Stomach smooth muscle (tissue), 2 donors: Measurements from ENCODE around the gene RBM15B.

Experiments
- H3K27ac ChIP-seq: one replicate; pipeline ENCODE4 v1.7.0; 2013; ENCODE audit warnings: mild to moderate bottlenecking, low read length, inconsistent platforms
- H3K27me3 ChIP-seq, 2 donors: one replicate each; pipeline ENCODE4 v1.7.0; 2013; ENCODE audit warnings: low read length in 2 of 2; ENCODE audit not compliant: insufficient read depth in 2 of 2, control insufficient read depth in 1 of 2
- H3K36me3 ChIP-seq, 2 donors: one replicate each; pipeline ENCODE4 v1.7.0; 2013; ENCODE audit warnings: low read length in 2 of 2; ENCODE audit not compliant: control insufficient read depth in 2 of 2, insufficient read depth in 2 of 2
- H3K4me1 ChIP-seq: one replicate; pipeline ENCODE4 v1.7.0; 2013; ENCODE audit warnings: low read length; ENCODE audit not compliant: control insufficient read depth, insufficient read depth
- H3K4me3 ChIP-seq, 2 donors: one replicate each; pipeline ENCODE4 v1.7.0; 2013; ENCODE audit warnings: low read length in 2 of 2
- H3K9ac ChIP-seq, 2 donors: one replicate each; pipeline ENCODE4 v1.7.0; 2013; ENCODE audit warnings: low read length in 2 of 2, mild to moderate bottlenecking in 1 of 2
- H3K9me3 ChIP-seq, 2 donors: one replicate each; pipeline ENCODE4 v1.7.0; 2013; ENCODE audit warnings: low read length in 2 of 2; ENCODE audit not compliant: control insufficient read depth in 2 of 2
- donor health status: healthy.
- donor health status: Pancreatic carcinoma.

The RBM15B gene

DNA sequence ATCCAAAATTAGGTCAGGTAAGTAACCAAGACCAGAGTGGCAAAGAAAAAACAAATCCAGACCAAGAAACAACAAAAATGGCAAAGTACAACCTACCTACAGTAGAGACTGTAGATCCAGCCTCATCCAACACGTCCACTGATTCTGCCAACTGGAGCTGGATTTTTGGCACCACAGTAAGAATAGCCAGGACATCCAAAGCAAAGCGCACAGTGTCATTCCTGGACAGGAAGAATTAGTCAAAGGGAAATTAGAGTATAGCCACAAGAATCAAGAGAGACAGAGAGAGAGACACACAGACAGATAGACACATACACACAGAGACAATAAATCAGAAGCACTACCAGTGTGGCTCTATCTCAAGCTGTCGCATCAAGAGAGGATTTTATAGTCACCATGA, 31.1 kb downstream of the RBM15B start:
- Histone ChIP-seq H3K4me1 (no peaks in the 10 kb centered on the region), H3K4me3 (no peak overlapping the region), H3K27ac (no peak overlapping the region), H3K9ac (no peak overlapping the region), H3K27me3 (no peaks in the 10 kb centered on the region), H3K36me3 (peaks cover 26 to 40% of the 10 kb centered on the region in 2 donors), H3K9me3 (no peaks in the 10 kb centered on the region)

DNA sequence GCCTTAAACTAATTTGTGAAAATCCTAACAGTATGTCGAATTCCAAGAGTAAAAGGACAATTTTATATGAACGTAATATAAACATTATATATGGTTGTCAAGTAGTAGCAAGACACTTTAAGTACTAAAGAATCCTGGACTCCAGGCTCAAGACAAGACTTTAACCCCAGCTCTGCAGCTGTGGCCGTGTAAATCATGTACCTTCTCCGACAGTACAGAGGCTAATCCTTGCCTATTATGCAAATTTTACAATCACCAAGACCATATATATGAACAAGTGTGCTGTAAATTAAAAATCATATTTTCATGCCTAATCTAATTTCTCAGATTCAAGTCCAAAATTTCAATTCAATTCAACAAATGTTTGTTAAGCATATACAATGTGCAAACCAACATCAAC, 35.8 kb downstream of the RBM15B start:
- H3K36me3 ChIP-seq: peaks cover 18 to 22% of the 10 kb centered on the region in 2 donors
- no peaks in the 10 kb centered on the region for H3K27me3 ChIP-seq
- H3K9ac ChIP-seq: no peak overlapping the region
- no peaks in the 10 kb centered on the region for H3K4me1 ChIP-seq
- no peak overlapping the region for H3K4me3 ChIP-seq
- H3K9me3 ChIP-seq: no peaks in the 10 kb centered on the region
- H3K27ac ChIP-seq: no peak overlapping the region

GRCh38 chr3:51429138-51429537, 38.1 kb downstream of the RBM15B start:
- Histone ChIP-seq H3K36me3 (peaks cover 19 to 22% of the 10 kb centered on the region in 2 donors), H3K9me3 (no peaks in the 10 kb centered on the region)

DNA sequence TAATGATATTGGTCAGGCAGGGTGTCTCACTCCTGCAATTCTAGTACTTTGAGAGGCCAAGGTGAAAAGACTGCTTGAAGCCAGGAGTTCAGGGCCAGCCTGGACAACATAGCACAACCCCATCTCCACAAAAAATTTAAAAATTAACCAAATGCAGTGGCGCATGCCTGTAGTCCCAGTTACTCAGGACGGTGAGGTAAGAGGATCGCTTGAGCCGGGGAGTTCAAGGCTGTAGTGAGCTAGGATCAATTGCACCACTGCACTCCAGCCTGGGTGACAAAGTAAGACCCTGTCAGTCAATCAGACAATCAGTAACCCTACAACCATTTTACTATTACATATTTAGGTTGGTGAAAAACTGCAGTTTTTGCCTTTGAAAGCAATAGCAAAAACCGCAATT, 43.0 kb downstream of the RBM15B start:
- no peak overlapping the region for H3K27ac ChIP-seq
- no peak overlapping the region for H3K4me3 ChIP-seq
- peaks cover 8 to 15% of the 10 kb centered on the region in 2 donors for H3K36me3 ChIP-seq
- no peaks in the 10 kb centered on the region for H3K27me3 ChIP-seq
- no peak overlapping the region for H3K9ac ChIP-seq
- no peaks in the 10 kb centered on the region for H3K9me3 ChIP-seq
- no peaks in the 10 kb centered on the region for H3K4me1 ChIP-seq

More at GRCh38 chr3:51429138-51429537, 38.1 kb downstream of the RBM15B start:
- H3K27me3 ChIP-seq: no peaks in the 10 kb centered on the region
- H3K9ac ChIP-seq: no peak overlapping the region
- H3K4me3 ChIP-seq: no peak overlapping the region
- no peak overlapping the region for H3K27ac ChIP-seq
- no peaks in the 10 kb centered on the region for H3K4me1 ChIP-seq

DNA sequence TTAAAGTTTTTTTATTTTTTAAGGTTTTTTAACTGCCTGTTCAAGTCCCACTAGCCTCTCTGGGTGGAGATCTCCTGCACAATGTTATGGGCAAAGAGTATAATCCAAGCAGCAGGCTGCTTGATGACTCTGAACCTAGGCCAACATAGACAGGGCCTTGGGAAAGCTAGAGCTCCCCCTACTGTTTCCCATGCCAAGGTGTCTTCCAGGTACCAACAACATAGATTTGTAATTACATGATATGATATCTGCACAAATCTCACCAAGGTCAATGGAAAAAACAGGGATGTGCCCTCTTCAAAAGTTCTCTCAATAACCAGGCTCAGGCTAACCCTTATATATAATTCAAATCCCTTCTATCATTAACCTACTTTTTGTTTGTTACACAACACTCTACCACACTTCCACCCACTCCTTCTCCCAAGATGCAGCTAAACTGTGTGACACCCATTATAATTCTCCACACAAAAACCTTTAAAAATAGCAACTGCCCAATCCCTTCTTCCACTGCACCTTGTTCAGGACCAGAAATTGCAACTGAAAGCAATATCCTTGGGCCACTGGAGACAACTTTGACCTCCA, 43.8 kb downstream of the RBM15B start:
- Histone ChIP-seq H3K27ac (no peak overlapping the region), H3K4me1 (no peaks in the 10 kb centered on the region), H3K9me3 (no peaks in the 10 kb centered on the region), H3K27me3 (no peaks in the 10 kb centered on the region), H3K4me3 (no peak overlapping the region), H3K36me3 (peaks cover 7 to 11% of the 10 kb centered on the region in 2 donors), H3K9ac (no peak overlapping the region)

GRCh38 chr3:51436998-51437639, 46.0 kb downstream of the RBM15B start:
- no peak overlapping the region for H3K4me3 ChIP-seq
- H3K4me1 ChIP-seq: no peaks in the 10 kb centered on the region
- H3K36me3 ChIP-seq: peaks cover 13 to 17% of the 10 kb centered on the region in 2 donors
- no peak overlapping the region for H3K9ac ChIP-seq
- H3K27ac ChIP-seq: no peak overlapping the region
- H3K9me3 ChIP-seq: no peaks in the 10 kb centered on the region
- no peaks in the 10 kb centered on the region for H3K27me3 ChIP-seq

GRCh38 chr3:51441282-51442030, 50.4 kb downstream of the RBM15B start:
- no peak overlapping the region for H3K9ac ChIP-seq
- no peaks in the 10 kb centered on the region for H3K27me3 ChIP-seq
- H3K36me3 ChIP-seq: peaks cover 9 to 19% of the 10 kb centered on the region in 2 donors
- no peaks in the 10 kb centered on the region for H3K9me3 ChIP-seq
- no peak overlapping the region for H3K27ac ChIP-seq
- no peaks in the 10 kb centered on the region for H3K4me1 ChIP-seq
- H3K4me3 ChIP-seq: no peak overlapping the region

DNA sequence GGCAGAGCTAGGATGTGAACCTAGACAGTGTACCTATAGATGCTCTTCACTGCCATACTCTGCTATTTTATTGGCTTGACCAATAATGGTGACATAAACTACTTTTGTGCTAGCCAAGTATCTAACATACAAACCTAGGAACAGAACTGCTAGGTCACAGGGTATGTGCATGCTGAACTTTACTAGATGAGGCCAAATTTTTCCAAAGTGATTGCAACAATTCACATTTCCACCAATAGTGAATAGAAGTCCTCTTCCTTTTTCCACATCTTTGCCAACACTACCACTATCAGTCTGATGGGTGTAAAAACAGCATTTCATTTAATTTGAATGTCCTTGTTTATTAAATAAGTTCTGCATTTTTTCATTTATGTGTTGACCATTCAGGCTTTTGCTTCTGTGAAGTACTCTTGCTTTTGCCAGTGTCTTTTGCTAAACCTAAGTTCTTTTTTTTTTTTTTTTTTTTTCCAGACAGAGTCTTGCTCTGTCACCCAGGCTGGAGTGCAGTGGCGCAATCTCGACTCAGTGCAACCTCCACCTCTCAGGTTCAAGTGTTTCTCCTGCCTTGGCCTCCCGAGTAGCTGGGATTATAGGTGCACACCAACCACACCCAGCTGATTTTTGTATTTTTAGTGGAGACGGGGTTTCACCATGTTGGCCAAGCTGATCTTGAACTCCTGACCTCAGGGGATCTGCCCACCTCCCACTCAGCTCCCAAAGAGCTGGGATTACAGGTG, 54.6 kb downstream of the RBM15B start:
- no peak overlapping the region for H3K27ac ChIP-seq
- H3K4me1 ChIP-seq: no peaks in the 10 kb centered on the region
- no peaks in the 10 kb centered on the region for H3K27me3 ChIP-seq
- H3K9me3 ChIP-seq: no peaks in the 10 kb centered on the region
- peaks cover 6 to 15% of the 10 kb centered on the region in 2 donors for H3K36me3 ChIP-seq
- H3K4me3 ChIP-seq: no peak overlapping the region
- no peak overlapping the region for H3K9ac ChIP-seq
